PC-3 (cell line): Measurements from ENCODE around the gene TNK2. TPM values are rescaled to one million over a fixed set of nuclear protein-coding genes. Genes with fewer than 3 reads are reported as not detected.

Source experiments
- ATAC-seq: fragments of 200-7000 bp; cut with Tn5 transposase; 2 replicates; pipeline ENCODE4 v1.9.1; 2020; ENCODE audit warnings: mild to moderate bottlenecking, moderate library complexity
- BruUV-seq: library from RNA; stranded (reverse); fragments of 400-500 nt; replicated peaks from 2 replicates; lab custom pipeline; 2021; lab: Mats Ljungman, UMichigan
- CTCF ChIA-PET: fragments of 300-600 bp; sonication (Branson Sonifier 250); formaldehyde crosslinking; loops from one replicate; lab custom pipeline; 2022; ENCODE audit warnings: antibody characterized with exemption; lab: Charles Lee
- POLR2A ChIA-PET: fragments of 300-600 bp; sonication (Branson Sonifier 250); formaldehyde crosslinking; loops from one replicate; lab custom pipeline; 2022; ENCODE audit warnings: antibody characterized with exemption; ENCODE audit not compliant: unreplicated experiment; lab: Charles Lee
- DNase-seq: peaks from one replicate; pipeline ENCODE4 v3.0.0-alpha.2; 2015
- H2AFZ ChIP-seq: fragments of 300-600 bp; sonication (generic); 2 replicates; pipeline ENCODE4 v1.6.0; 2016; ENCODE audit warnings: antibody characterized with exemption, low read length
- H3F3A ChIP-seq: fragments of 300-600 bp; sonication (generic); one replicate; pipeline ENCODE4 v1.6.0; 2017; ENCODE audit warnings: antibody characterized with exemption, low read length, control low read depth, mild to moderate bottlenecking; ENCODE audit not compliant: unreplicated experiment
- H3K27ac ChIP-seq: fragments of 300-600 bp; sonication (generic); 2 replicates; pipeline ENCODE4 v1.5.1; 2016; ENCODE audit warnings: mild to moderate bottlenecking, low read length
- H3K27me3 ChIP-seq: fragments of 300-600 bp; sonication (generic); 2 replicates; pipeline ENCODE4 v1.6.1; 2016; ENCODE audit warnings: low read length, mixed read lengths
- H3K36me3 ChIP-seq: fragments of 300-600 bp; sonication (generic); 2 replicates; pipeline ENCODE4 v1.6.1; 2016; ENCODE audit warnings: low read depth, mixed run types, low read length, mixed read lengths
- H3K4me1 ChIP-seq: fragments of 300-600 bp; sonication (generic); 2 replicates; pipeline ENCODE4 v1.5.1; 2016; ENCODE audit warnings: low read length; ENCODE audit not compliant: insufficient read depth
- H3K4me2 ChIP-seq: fragments of 300-600 bp; sonication (generic); 2 replicates; pipeline ENCODE4 v1.6.0; 2016; ENCODE audit warnings: low read length
- H3K4me3 ChIP-seq: fragments of 300-600 bp; sonication (generic); 2 replicates; pipeline ENCODE4 v1.5.1; 2016; ENCODE audit warnings: mild to moderate bottlenecking, low read length, mixed read lengths
- H3K79me2 ChIP-seq: fragments of 300-600 bp; sonication (generic); 2 replicates; pipeline ENCODE4 v1.6.1; 2017; ENCODE audit warnings: low read length, mixed read lengths
- H3K9ac ChIP-seq: fragments of 300-600 bp; sonication (generic); 2 replicates; pipeline ENCODE4 v1.6.0; 2016; ENCODE audit warnings: mild to moderate bottlenecking, low read length
- H3K9me2 ChIP-seq: fragments of 300-600 bp; sonication (generic); replicated peaks from 2 replicates; pipeline ENCODE4 v1.6.1; 2016; ENCODE audit warnings: mixed run types, low read length, mixed read lengths
- H3K9me3 ChIP-seq: fragments of 300-600 bp; sonication (generic); 2 replicates; pipeline ENCODE4 v1.6.1; 2016; ENCODE audit warnings: low read length, mixed read lengths
- H4K20me1 ChIP-seq: fragments of 300-600 bp; sonication (generic); 2 replicates; pipeline ENCODE4 v1.6.1; 2016; ENCODE audit warnings: low read length, mixed read lengths
- CTCF ChIP-seq: fragments of 300-600 bp; sonication (generic); conservative IDR thresholded peaks from 2 replicates; pipeline ENCODE4 v1.5.1; 2017; ENCODE audit warnings: antibody characterized with exemption, low read depth, mild to moderate bottlenecking, low read length
- EZH2 ChIP-seq: fragments of 300-600 bp; sonication (generic); IDR thresholded peaks from one replicate; pipeline ENCODE4 v1.6.1; 2017; ENCODE audit warnings: antibody characterized with exemption, mild to moderate bottlenecking, low read length; ENCODE audit not compliant: unreplicated experiment
- EZH2phosphoT487 ChIP-seq: fragments of 300-600 bp; sonication (generic); IDR thresholded peaks from 2 replicates; pipeline ENCODE4 v1.6.1; 2018; ENCODE audit warnings: mild to moderate bottlenecking, antibody characterized with exemption, low read length, borderline replicate concordance
- intact Hi-C: fragments of 100-400 bp; cut with micrococcal nuclease; formaldehyde crosslinking; loops from 2 replicates; pipeline ENCODE4 v1.9.0; 2023
- total RNA-seq: library from RNA; depleted of rRNA; stranded (reverse); fragments of >200 nt; gene quantifications from 2 replicates; pipeline ENCODE4 v1.2.3, GENCODE V29; 2014

Gene TNK2
- total RNA-seq, 1 experiment from 2014 or later: 49.3 TPM

- ChIA-PET CTCF (interaction anchor here (0.6 to 1.2 kb wide), 4 partner anchors 13 to 625 kb away, joined by 3 to 5 read pairs (median 4); partner anchors contain the start of gene XXYLT1), POLR2A (interaction anchor here (0.6 kb wide), 1 partner anchor 18 kb away, joined by 3 read pairs; no protein-coding TSS in a partner anchor)
- TF ChIP-seq EZH2: no peak
- TF ChIP-seq EZH2phosphoT487: no peak
- no peak for TF ChIP-seq CTCF
- Histone ChIP-seq H3K9me2 (no peaks in the 10 kb centered on the region), H4K20me1 (no peaks in the 10 kb centered on the region), H3K9ac (peak overlapping the region; percentile 68), H3K36me3 (no peaks in the 10 kb centered on the region), H3K27me3 (no peaks in the 10 kb centered on the region), H3K79me2 (peaks cover 51% of the 10 kb centered on the region), H3K27ac (peak overlapping the region; percentile 66), H3F3A (no peaks in the 10 kb centered on the region), H3K4me1 (peaks cover 60% of the 10 kb centered on the region), H3K4me2 (peak overlapping the region; percentile 91), H2AFZ (peak overlapping the region; percentile 74), H3K9me3 (no peaks in the 10 kb centered on the region), H3K4me3 (peak overlapping the region; percentile 94)
- intact Hi-C loops: loop anchor here (1.0 kb wide), 1 partner anchor 11 kb away; no protein-coding TSS in a partner anchor
- ATAC-seq: peak; percentile 4
- DNase-seq: peak; percentile 73
- TSS peak; percentile 26 for BruUV-seq
These were observed 11.8 kb downstream of the TNK2 start for GRCh38 chr3:195896361-195897080.

- Histone ChIP-seq H4K20me1 (no peaks in the 10 kb centered on the region), H2AFZ (peak overlapping the region; percentile 74), H3F3A (no peaks in the 10 kb centered on the region), H3K4me3 (peak overlapping the region; percentile 94), H3K4me1 (peaks cover 55% of the 10 kb centered on the region), H3K9me2 (no peaks in the 10 kb centered on the region), H3K36me3 (no peaks in the 10 kb centered on the region), H3K79me2 (peaks cover 47% of the 10 kb centered on the region), H3K27ac (peak overlapping the region; percentile 66), H3K9me3 (no peaks in the 10 kb centered on the region), H3K4me2 (peak overlapping the region; percentile 91), H3K9ac (peak overlapping the region; percentile 68), H3K27me3 (no peaks in the 10 kb centered on the region)
- ChIA-PET CTCF (interaction anchor here (0.6 to 2.0 kb wide), 6 partner anchors 13 to 625 kb away, joined by 3 to 15 read pairs (median 4); partner anchors contain the start of gene XXYLT1), POLR2A (no interaction called here)
- TF ChIP-seq CTCF: no peak
- no peak for TF ChIP-seq EZH2phosphoT487
- no peak for TF ChIP-seq EZH2
- no TSS peak for BruUV-seq
- DNase-seq (peak; percentile 62), ATAC-seq (peak; percentile 19)
- intact Hi-C loops: loop anchor here (1.0 to 2.0 kb wide), 3 partner anchors 11 to 25 kb away; no protein-coding TSS in a partner anchor
These were observed 12.4 kb downstream of the TNK2 start for GRCh38 chr3:195895861-195896360.
